Activated CD8-positive, alpha-beta T cell treated with anti-CD3 and anti-CD28 coated beads for 36 hours (primary cell): ENCODE data around the gene SCO2. TPM values are rescaled to one million over a fixed set of nuclear protein-coding genes. Genes with fewer than 3 reads are reported as not detected.

Experiments used
- ATAC-seq: fragments of 200-7000 bp; cut with Tn5 transposase; one replicate; pipeline ENCODE4 v1.10.0; 2021; ENCODE audit warnings: mild to moderate bottlenecking, moderate library complexity
- CTCF ChIA-PET: fragments of 350-600 bp; sonication (Branson Sonifier 250); formaldehyde crosslinking; loops from one replicate; lab custom pipeline; 2021; ENCODE audit warnings: antibody characterized with exemption; lab: Charles Lee
- POLR2A ChIA-PET: fragments of 350-600 bp; sonication (Branson Sonifier 250); formaldehyde crosslinking; loops from one replicate; lab custom pipeline; 2021; ENCODE audit warnings: antibody characterized with exemption; lab: Charles Lee
- DNase-seq: peaks from one replicate; pipeline ENCODE4 v3.0.0-alpha.2; 2020
- H3K27ac Mint-ChIP-seq: one replicate; pipeline ENCODE4 v1.8.0; 2021; ENCODE audit warnings: mild to moderate bottlenecking, mixed read lengths
- H3K27me3 Mint-ChIP-seq: one replicate; pipeline ENCODE4 v1.8.0; 2021; ENCODE audit warnings: mixed read lengths
- H3K36me3 Mint-ChIP-seq: one replicate; pipeline ENCODE4 v1.8.0; 2021; ENCODE audit warnings: low read depth, mixed read lengths
- H3K4me1 Mint-ChIP-seq: one replicate; pipeline ENCODE4 v1.8.0; 2021; ENCODE audit warnings: low read depth, mixed read lengths
- H3K4me3 Mint-ChIP-seq: one replicate; pipeline ENCODE4 v1.8.0; 2021; ENCODE audit warnings: mild to moderate bottlenecking, moderate library complexity, mixed read lengths
- H3K9me3 Mint-ChIP-seq: one replicate; pipeline ENCODE4 v1.8.0; 2021; ENCODE audit warnings: mixed read lengths
- intact Hi-C: fragments of 100-400 bp; cut with micrococcal nuclease; formaldehyde crosslinking; loops from one replicate; pipeline ENCODE4 v1.10.0; 2022
- total RNA-seq, 2 experiments: library from RNA; stranded (reverse); gene quantifications; one replicate each; pipeline ENCODE4 v1.2.3, GENCODE V29; 2021
- TF ChIP-seq, protein P1 (sequence below): fragments of 200-600 bp; IDR thresholded peaks from one replicate; pipeline ENCODE4 v1.8.0; 2022; ENCODE audit warnings: antibody characterized with exemption, mild to moderate bottlenecking

Gene SCO2
- total RNA-seq, 2 experiments from 2014 or later, result 2.7 TPM; not detected in 1

- intact Hi-C loops, result no loop called here
- Mint-ChIP-seq H3K27me3 (no peaks in the 10 kb centered on the region), H3K36me3 (no peaks in the 10 kb centered on the region), H3K4me3 (no peak overlapping the region), H3K9me3 (no peaks in the 10 kb centered on the region), H3K27ac (no peak overlapping the region), H3K4me1 (peaks cover 12% of the 10 kb centered on the region)
- ATAC-seq, result no peak
- POLR2A ChIA-PET, result interaction anchor here (1.3 kb wide), 1 partner anchor 18 kb away, joined by 4 read pairs; no protein-coding TSS in a partner anchor
- CTCF ChIA-PET, result interaction anchor here (0.8 to 1.9 kb wide), 3 partner anchors 10 to 68 kb away, joined by 4 to 5 read pairs (median 4); partner anchors contain the start of genes SCO2 and SYCE3
- TF ChIP-seq, protein P1, sequence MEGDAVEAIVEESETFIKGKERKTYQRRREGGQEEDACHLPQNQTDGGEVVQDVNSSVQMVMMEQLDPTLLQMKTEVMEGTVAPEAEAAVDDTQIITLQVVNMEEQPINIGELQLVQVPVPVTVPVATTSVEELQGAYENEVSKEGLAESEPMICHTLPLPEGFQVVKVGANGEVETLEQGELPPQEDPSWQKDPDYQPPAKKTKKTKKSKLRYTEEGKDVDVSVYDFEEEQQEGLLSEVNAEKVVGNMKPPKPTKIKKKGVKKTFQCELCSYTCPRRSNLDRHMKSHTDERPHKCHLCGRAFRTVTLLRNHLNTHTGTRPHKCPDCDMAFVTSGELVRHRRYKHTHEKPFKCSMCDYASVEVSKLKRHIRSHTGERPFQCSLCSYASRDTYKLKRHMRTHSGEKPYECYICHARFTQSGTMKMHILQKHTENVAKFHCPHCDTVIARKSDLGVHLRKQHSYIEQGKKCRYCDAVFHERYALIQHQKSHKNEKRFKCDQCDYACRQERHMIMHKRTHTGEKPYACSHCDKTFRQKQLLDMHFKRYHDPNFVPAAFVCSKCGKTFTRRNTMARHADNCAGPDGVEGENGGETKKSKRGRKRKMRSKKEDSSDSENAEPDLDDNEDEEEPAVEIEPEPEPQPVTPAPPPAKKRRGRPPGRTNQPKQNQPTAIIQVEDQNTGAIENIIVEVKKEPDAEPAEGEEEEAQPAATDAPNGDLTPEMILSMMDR, result no peak
- DNase-seq, result no peak
Measured at GRCh38 chr22:50553310-50553709, 27.9 kb upstream of the SCO2 start.

GRCh38 chr22:50551160-50551752, 25.9 kb upstream of the SCO2 start:
- H3K36me3 Mint-ChIP-seq, result no peaks in the 10 kb centered on the region
- DNase-seq (no peak), ATAC-seq (no peak)
- peaks cover 17% of the 10 kb centered on the region for H3K4me1 Mint-ChIP-seq
- intact Hi-C loops, result no loop called here
- CTCF ChIA-PET, result interaction anchor here (2.9 to 3.0 kb wide), 2 partner anchors 12 to 26 kb away, joined by 15 to 17 read pairs; partner anchors contain the start of genes SCO2 and SYCE3
- POLR2A ChIA-PET, result interaction anchor here (0.9 to 5.7 kb wide), 7 partner anchors 9 to 77 kb away, joined by 3 to 43 read pairs (median 4); partner anchors contain the start of genes ARSA, CHKB, SCO2 and SYCE3
- no peak overlapping the region for H3K27ac Mint-ChIP-seq
- no peak overlapping the region for H3K4me3 Mint-ChIP-seq
- TF ChIP-seq, protein P1, result no peak
- H3K27me3 Mint-ChIP-seq, result no peaks in the 10 kb centered on the region
- no peaks in the 10 kb centered on the region for H3K9me3 Mint-ChIP-seq

- DNase-seq (no peak), ATAC-seq (no peak)
- no peaks in the 10 kb centered on the region for H3K27me3 Mint-ChIP-seq
- ChIA-PET POLR2A (interaction anchor here (0.9 to 5.7 kb wide), 8 partner anchors 9 to 77 kb away, joined by 3 to 43 read pairs (median 4); partner anchors contain the start of genes ARSA, CHKB, SCO2 and SYCE3), CTCF (interaction anchor here (1.0 to 3.0 kb wide), 4 partner anchors 8 to 70 kb away, joined by 4 to 17 read pairs (median 13); partner anchors contain the start of genes SCO2 and SYCE3)
- H3K27ac Mint-ChIP-seq, result peak overlapping the region; percentile 75
- peak overlapping the region; percentile 80 for H3K4me3 Mint-ChIP-seq
- peaks cover 25% of the 10 kb centered on the region for H3K4me1 Mint-ChIP-seq
- H3K36me3 Mint-ChIP-seq, result no peaks in the 10 kb centered on the region
- H3K9me3 Mint-ChIP-seq, result no peaks in the 10 kb centered on the region
- intact Hi-C loops, result no loop called here
- TF ChIP-seq, protein P1, result no peak
Measured at GRCh38 chr22:50550395-50550794, 25.0 kb upstream of the SCO2 start.

DNA sequence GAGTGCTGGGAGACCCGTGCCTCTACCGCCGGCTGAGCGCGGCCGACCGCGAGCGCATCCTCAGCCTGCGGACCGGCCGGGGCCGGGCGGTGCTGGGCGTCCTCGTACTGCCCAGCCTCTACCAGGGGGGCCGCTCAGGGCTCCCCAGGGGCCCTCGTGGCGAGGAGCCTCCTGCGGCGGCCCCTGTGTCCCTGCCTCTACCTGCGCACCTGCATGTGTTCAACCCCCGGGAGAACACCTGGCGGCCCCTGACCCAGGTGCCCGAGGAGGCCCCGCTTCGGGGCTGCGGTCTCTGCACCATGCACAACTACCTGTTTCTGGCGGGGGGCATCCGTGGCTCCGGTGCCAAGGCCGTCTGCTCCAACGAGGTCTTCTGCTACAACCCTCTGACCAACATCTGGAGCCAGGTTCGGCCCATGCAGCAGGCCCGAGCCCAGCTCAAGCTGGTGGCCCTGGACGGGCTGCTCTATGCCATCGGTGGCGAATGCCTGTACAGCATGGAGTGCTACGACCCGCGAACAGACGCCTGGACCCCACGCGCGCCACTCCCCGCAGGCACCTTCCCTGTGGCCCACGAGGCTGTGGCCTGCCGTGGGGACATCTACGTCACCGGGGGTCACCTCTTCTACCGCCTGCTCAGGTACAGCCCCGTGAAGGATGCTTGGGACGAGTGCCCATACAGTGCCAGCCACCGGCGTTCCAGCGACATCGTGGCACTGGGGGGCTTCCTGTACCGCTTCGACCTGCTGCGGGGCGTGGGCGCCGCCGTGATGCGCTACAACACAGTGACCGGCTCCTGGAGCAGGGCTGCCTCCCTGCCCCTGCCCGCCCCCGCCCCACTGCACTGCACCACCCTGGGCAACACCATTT, 23.8 kb upstream of the SCO2 start:
- Mint-ChIP-seq H3K27ac (peak overlapping the region; percentile 81), H3K4me1 (peaks cover 37% of the 10 kb centered on the region), H3K27me3 (no peaks in the 10 kb centered on the region), H3K36me3 (no peaks in the 10 kb centered on the region), H3K9me3 (no peaks in the 10 kb centered on the region), H3K4me3 (peak overlapping the region; percentile 80)
- TF ChIP-seq, protein P1, result no peak
- CTCF ChIA-PET, result interaction anchor here (0.7 to 4.6 kb wide), 11 partner anchors 9 to 72 kb away, joined by 3 to 32 read pairs (median 12); partner anchors contain the start of genes SCO2, SYCE3 and TYMP
- intact Hi-C loops, result no loop called here
- POLR2A ChIA-PET, result interaction anchor here (0.6 to 5.7 kb wide), 12 partner anchors 10 to 72 kb away, joined by 3 to 43 read pairs (median 6); partner anchors contain the start of genes SCO2, SYCE3 and TYMP
- ATAC-seq (no peak), DNase-seq (no peak)
